CD4-positive, alpha-beta memory T cell (primary cell): Measurements from ENCODE around the gene NPIPB5. TPM values are rescaled to one million over a fixed set of nuclear protein-coding genes. Genes with fewer than 3 reads are reported as not detected.
"Not testable (repeated sequence)": the region's sequence is repeated elsewhere in the genome, so short reads cannot be mapped to it uniquely, and the experiment has no call there.

Source experiments
- CTCF ChIA-PET: fragments of 350-600 bp; sonication (Branson Sonifier 250); formaldehyde crosslinking; loops from one replicate; lab custom pipeline; 2021; ENCODE audit warnings: inconsistent platforms; ENCODE audit not compliant: partially characterized antibody; lab: Charles Lee
- POLR2A ChIA-PET: fragments of 350-600 bp; sonication (Branson Sonifier 250); formaldehyde crosslinking; loops from one replicate; lab custom pipeline; 2021; ENCODE audit not compliant: partially characterized antibody; lab: Charles Lee
- DNase-seq, 5 donors: peaks; one replicate each; pipeline versions ENCODE4 v3.0.0 to v3.0.0-alpha.2; 2020 to 2022; ENCODE audit warnings: mixed read lengths in 1 of 5
- H3K27ac ChIP-seq: one replicate; pipeline ENCODE4 v1.7.0; 2013; ENCODE audit warnings: low read depth, low read length
- H3K27me3 ChIP-seq: 2 replicates; pipeline ENCODE4 v1.7.0; 2013; ENCODE audit warnings: mild to moderate bottlenecking, low read length, moderate library complexity; ENCODE audit not compliant: insufficient read depth
- H3K36me3 ChIP-seq: 2 replicates; pipeline ENCODE4 v1.7.0; 2013; ENCODE audit warnings: mild to moderate bottlenecking, low read length, moderate library complexity; ENCODE audit not compliant: insufficient read depth
- H3K4me1 ChIP-seq: 2 replicates; pipeline ENCODE4 v1.7.0; 2013; ENCODE audit warnings: mild to moderate bottlenecking, low read length, moderate library complexity; ENCODE audit not compliant: insufficient read depth
- H3K4me3 ChIP-seq, 2 donors: one replicate each; pipeline ENCODE4 v1.7.0; 2013; ENCODE audit warnings: low read length in 2 of 2, mild to moderate bottlenecking in 1 of 2
- H3K9me3 ChIP-seq, 2 donors: one replicate each; pipeline ENCODE4 v1.7.0; 2013; ENCODE audit warnings: low read length in 2 of 2, control low read depth in 1 of 2; ENCODE audit not compliant: control insufficient read depth in 1 of 2
- H3K27ac Mint-ChIP-seq, 7 donors: one replicate each; pipeline ENCODE4 v1.8.0; 2020 to 2021; ENCODE audit warnings: mixed read lengths in 7 of 7, mild to moderate bottlenecking in 6 of 7, inconsistent platforms in 3 of 7, moderate library complexity in 3 of 7
- H3K27me3 Mint-ChIP-seq, 2 donors: one replicate each; pipeline ENCODE4 v1.8.0; 2020 to 2021; ENCODE audit warnings: mixed read lengths in 2 of 2
- H3K36me3 Mint-ChIP-seq, 2 donors: one replicate each; pipeline ENCODE4 v1.8.0; 2020 to 2021; ENCODE audit warnings: mixed read lengths in 2 of 2, inconsistent platforms in 1 of 2, mild to moderate bottlenecking in 1 of 2
- H3K4me1 Mint-ChIP-seq, 4 donors: one replicate each; pipeline ENCODE4 v1.8.0; 2020 to 2021; ENCODE audit warnings: mixed read lengths in 4 of 4, mild to moderate bottlenecking in 1 of 4
- H3K4me3 Mint-ChIP-seq, 8 donors: one replicate each; pipeline ENCODE4 v1.8.0; 2020 to 2021; ENCODE audit warnings: mixed read lengths in 8 of 8, mild to moderate bottlenecking in 7 of 8, moderate library complexity in 6 of 8, inconsistent platforms in 3 of 8
- H3K9me3 Mint-ChIP-seq, 8 donors: one replicate each; pipeline ENCODE4 v1.8.0; 2020 to 2021; ENCODE audit warnings: mixed read lengths in 8 of 8, mild to moderate bottlenecking in 5 of 8, inconsistent platforms in 3 of 8, moderate library complexity in 1 of 8
- intact Hi-C: fragments of 100-400 bp; cut with micrococcal nuclease; formaldehyde crosslinking; loops from one replicate; pipeline ENCODE4 v1.15.1; 2023
- polyA plus RNA-seq, 2 donors: library from polyadenylated mRNA; unstranded; fragments of 300-500 nt; fragmentation: Illumina TruSeq; gene quantifications; one replicate each; pipeline ENCODE4 v1.2.3, GENCODE V29; 2021
- total RNA-seq, 2 experiments: library from RNA; stranded (reverse); gene quantifications; one replicate each; pipeline ENCODE4 v1.2.3, GENCODE V29; 2021

The NPIPB5 gene
- total and polyA plus RNA-seq, 4 experiments from 2014 or later, result 2.1 to 387 (median 160) TPM

GRCh38 chr16:22551651-22552050 is 41.0 kb downstream of the NPIPB5 start:
- H3K4me1 ChIP-seq, H3K36me3 ChIP-seq, H3K27ac Mint-ChIP-seq, intact Hi-C loops, H3K27me3 Mint-ChIP-seq, DNase-seq, CTCF ChIA-PET, H3K9me3 Mint-ChIP-seq, H3K4me3 Mint-ChIP-seq, H3K36me3 Mint-ChIP-seq, POLR2A ChIA-PET, H3K4me1 Mint-ChIP-seq, H3K4me3 ChIP-seq, H3K9me3 ChIP-seq, H3K27ac ChIP-seq, H3K27me3 ChIP-seq: not testable (repeated sequence)

- H3K27ac ChIP-seq, intact Hi-C loops, H3K4me1 ChIP-seq, DNase-seq, H3K27ac Mint-ChIP-seq, H3K36me3 Mint-ChIP-seq, H3K4me3 Mint-ChIP-seq, H3K27me3 Mint-ChIP-seq, CTCF ChIA-PET, H3K9me3 ChIP-seq, POLR2A ChIA-PET, H3K9me3 Mint-ChIP-seq, H3K27me3 ChIP-seq, H3K36me3 ChIP-seq, H3K4me1 Mint-ChIP-seq, H3K4me3 ChIP-seq: not testable (repeated sequence)
Measured at GRCh38 chr16:22556759-22557158, 46.1 kb downstream of the NPIPB5 start.

Other genes with a start within 250 kb of the NPIPB5 start
- gene POLR3E, start 213.5 kb upstream of the NPIPB5 start, total RNA-seq, result 10 to 100 TPM; 88.4 to 94.0 TPM
- 10 to 100 TPM; 10.0 to 16.0 TPM for gene POLR3E, start 213.5 kb upstream of the NPIPB5 start, polyA plus RNA-seq
- 10 to 100 TPM; 94.2 to 99.3 TPM for gene CDR2, start 136.3 kb upstream of the NPIPB5 start, total RNA-seq
- 10 to 100 TPM; 57.9 to 95.8 TPM for gene CDR2, start 136.3 kb upstream of the NPIPB5 start, polyA plus RNA-seq